HG02885 (cell line): ENCODE results near the gene MN1.

Source experiments
- ATAC-seq: cut with Tn5 transposase; IDR thresholded peaks from one replicate; pipeline ENCODE4 v1.9.1; 2021; ENCODE audit warnings: mild to moderate bottlenecking; ENCODE audit not compliant: unreplicated experiment, poor library complexity

The MN1 gene

GRCh38 chr22:27766679-27767078 is 34.9 kb downstream of the MN1 start:
- ATAC-seq, result no peak

DNA sequence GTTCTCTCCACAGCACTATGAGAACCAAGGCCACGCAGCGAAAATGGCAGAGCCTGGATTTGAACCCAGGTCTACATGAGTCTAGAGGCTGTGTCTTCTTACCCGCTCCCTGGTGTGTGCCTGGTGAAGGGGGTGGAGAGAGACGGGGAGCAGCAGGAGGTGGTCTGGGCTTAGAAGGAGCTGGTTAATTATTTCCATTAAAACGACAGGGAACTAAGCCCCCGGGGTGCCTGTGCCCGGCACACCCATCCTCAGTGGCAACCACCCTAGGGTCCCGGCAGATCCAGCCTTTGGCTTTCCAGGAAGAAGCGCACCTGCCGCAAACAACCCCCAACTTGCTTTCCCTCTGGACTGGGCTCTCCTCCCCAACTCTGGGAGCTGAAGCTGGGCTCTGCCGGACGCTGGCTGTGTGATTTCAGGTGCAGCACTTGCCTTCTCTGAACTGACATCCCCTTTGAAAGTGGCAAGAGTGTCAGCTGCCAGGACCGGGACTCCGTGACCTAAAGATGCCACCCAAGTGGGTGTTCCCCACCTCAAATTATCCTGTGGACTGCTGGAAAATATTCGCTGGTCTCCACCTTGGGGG is 35.8 kb downstream of the MN1 start:
- ATAC-seq, result no peak

DNA sequence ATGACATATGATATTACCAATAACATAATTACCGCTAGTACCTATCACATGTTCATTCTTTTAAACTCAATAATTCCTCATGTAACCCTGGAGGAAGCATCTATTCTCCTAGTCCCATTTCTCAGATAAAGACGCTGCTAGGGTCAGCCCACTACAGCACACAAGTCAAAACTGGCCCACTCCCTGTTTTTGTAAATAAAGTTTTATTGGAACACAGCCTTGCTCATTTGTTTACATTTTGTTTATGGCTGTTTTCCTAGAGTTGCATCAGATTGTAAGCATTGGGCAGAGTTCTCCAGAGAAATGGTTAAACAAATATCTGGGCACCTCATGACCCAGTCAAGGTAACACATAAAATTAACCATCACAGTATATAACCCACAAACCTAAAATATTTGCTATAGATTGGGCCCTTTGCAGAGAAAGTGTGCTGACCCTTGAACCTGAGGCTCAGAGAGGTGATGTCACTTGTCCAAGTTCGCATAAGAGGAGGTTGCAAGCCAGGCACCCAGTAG is 36.8 kb downstream of the MN1 start:
- ATAC-seq, result no peak

DNA sequence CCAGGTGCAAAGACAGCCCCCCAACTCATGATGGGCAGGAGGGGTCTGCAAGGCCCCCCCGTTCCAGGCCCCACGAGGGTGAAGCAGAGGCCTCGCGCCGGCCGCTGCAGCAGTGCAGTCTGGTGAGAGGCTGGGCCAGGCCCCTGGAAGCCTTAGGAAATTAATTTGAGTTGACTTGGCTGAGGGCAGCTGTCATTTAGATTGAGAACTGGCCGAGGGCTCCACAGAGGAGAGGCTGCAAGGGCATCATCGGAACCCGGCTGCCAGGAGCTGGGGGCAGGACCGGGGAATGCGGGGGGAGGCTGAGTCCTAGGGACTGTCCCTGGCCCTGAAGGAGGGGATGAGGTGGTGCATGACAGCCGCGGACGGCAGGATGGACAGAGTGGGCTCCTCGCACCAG is 39.9 kb downstream of the MN1 start:
- ATAC-seq, result no peak

DNA sequence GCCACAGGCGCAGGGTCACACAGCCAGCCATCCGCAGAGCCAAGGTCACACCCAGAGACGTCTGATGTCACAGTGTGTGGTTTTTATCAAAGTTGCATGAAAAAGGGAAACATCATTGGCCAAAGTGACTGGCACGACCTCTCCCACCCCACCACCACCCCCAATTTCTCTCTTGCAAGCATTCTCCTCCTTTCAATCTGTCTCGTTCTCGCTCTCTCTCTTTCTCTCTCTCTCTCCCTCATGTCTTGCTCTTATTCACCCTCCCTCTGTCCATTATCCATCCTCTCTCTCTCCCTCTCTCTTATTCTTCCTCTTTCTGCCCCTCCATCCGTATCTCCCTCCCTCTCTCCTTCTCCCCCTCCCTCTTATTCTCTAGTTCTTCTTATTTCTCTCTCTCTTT is 40.6 kb downstream of the MN1 start:
- ATAC-seq, result no peak

DNA sequence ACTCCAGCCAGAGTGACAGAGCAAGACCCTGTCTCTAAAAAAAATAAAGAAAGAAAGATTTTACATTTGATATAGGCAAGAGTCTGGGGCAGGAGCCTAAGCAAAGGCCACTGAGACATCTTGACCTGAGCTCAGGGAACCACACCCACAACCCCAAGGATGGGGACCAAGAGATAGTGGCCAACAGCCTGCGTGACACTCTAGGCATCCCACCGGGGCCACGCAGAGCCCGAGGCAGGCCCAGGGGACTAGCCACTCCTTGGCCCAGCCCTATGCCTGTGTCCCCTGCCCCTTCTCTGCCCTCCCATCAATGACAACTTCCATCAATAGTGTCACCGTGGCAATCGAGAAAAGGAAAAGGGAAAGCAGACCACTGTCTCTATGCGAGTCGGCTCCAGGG is 41.1 kb downstream of the MN1 start:
- no peak for ATAC-seq

- ATAC-seq, result no peak
Observed at GRCh38 chr22:27757928-27758525, 43.5 kb downstream of the MN1 start.

DNA sequence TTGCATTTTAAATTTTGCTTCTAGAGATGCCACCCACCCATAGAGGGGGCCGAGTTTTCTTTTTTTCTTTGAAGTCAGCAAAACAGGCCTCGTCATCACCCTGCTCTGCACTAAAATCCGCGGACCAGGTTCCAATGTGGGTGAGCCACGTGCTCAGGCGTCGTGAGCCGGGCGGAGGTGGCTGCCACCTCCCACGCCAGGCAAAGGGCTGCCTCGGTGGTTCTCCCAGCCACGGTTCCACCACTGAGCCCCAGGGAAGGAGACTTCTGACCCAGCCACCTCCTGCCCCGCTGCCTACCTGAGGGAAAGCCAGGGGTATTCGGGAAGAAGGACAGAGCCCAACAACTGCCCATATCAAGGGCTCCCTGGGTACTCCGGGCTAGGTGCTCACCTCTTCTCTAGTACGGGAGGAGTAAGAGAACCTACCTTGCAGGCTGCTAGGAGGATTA is 45.3 kb downstream of the MN1 start:
- no peak for ATAC-seq

- no peak for ATAC-seq
Observed at GRCh38 chr22:27755521-27756211, 45.9 kb downstream of the MN1 start.

DNA sequence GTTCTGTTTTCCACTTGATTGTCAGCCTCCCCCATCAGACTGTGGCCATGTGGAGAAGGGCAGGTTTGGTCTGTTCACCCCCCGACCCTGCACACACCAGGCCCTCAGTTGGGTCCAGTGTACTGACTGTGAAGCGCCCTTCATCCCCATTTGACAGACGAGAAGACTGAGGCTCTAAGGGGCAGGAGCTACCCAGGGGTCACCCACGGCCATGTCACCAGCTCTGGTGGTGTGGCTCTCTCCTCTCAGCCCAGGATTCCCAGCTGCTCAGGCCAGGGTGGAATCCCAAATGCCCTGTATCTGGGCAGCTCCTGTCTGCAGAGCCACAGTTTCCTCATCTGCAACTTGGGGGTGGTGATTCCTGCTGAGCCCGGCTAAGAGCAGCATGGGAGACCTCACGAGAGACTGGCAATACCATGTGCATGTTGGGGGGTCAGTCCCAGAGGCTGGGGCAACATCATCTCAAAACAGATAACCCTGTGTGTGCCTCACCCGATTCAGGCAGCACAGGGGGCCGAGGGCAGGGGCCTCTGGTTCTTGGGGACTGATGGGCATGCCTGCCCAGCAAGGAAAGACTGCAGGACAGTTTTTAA is 46.6 kb downstream of the MN1 start:
- ATAC-seq, result no peak

DNA sequence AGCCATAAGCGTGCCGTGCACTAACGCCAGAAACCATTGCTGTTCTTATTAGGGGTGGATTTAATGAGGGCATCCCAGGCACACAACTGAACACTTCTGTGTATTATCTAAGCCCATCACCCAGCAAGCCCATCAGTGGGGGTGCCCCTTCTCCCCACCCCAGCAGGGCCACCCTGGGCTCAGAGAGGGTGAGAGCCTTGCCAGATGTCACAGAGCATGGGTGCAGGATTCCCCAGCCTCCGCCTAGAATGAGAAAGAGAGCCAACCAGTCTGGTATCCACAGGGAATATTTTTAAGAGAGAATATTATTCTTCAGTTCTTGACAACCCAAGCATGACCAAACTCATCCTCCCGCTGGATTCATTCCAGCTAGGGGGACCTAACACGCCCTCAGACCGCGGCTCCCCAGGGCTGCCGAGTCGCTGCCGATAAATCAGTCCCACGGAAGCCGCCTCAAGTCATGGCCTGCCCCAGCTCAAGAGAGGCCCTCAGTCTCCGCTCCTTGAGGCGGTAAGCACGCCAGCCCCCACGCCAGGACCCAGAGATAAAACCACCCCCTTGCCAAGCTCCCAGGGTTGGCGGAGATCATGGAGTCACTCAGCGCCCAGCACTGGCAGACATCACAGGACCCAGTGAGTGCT is 47.2 kb downstream of the MN1 start:
- no peak for ATAC-seq

GRCh38 chr22:27752771-27753170 is 48.8 kb downstream of the MN1 start:
- no peak for ATAC-seq

DNA sequence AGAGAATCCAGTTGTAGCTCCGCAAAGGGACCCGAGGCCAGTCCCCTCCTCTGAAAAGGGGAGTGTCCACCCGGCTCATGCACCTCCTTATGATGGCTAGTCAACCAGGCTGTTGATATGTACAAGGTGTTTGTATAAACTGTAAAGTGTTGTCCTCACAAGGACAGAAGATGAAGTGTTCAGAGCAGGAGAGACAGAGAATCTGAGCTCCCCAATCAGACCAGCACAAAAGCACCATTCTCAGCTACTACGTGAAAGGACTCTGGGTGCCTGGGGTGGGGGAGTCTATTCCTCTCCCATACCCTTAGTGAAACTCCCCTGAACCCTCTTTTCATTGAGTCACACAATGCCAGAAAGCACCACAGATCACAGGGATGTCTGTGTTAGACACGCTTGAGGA is 49.4 kb downstream of the MN1 start:
- ATAC-seq, result no peak

DNA sequence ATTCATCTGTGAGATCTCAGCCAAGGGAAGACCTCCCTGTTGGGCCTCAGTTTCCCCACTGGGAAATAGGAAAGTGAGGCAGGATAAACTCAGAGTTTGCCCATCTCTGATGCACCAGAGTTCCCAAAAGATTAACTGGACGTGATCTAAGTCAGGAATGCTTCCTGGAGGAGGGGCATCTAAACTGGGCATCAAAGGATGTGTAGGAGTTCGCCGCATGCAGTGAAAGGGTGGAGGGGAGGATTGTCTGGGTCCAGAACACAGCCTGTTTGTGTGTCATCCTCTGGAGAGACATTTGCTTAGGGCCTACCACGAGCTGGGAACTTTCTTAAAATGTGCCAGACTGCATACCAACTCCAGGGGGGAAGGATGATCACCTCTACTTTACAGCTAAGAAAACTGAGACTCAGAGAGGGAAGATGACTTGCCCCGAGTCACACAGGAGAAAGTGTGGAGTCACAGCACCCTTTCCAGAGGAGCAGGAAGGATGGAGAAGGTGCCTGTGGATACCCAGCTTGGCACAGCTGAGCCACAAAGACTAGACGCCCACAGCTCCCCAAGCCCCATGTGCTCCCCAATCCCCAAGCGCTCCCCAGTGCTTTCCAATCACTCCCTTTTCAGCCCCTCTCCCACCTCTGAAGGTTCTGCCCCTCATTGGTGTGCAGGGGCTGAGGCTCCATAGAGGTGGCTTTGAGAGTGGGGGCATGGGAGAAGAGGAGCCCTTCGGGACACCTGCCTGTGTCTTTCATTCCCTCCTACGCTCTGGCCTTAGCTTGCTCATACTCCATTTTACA is 50.1 kb downstream of the MN1 start:
- no peak for ATAC-seq

DNA sequence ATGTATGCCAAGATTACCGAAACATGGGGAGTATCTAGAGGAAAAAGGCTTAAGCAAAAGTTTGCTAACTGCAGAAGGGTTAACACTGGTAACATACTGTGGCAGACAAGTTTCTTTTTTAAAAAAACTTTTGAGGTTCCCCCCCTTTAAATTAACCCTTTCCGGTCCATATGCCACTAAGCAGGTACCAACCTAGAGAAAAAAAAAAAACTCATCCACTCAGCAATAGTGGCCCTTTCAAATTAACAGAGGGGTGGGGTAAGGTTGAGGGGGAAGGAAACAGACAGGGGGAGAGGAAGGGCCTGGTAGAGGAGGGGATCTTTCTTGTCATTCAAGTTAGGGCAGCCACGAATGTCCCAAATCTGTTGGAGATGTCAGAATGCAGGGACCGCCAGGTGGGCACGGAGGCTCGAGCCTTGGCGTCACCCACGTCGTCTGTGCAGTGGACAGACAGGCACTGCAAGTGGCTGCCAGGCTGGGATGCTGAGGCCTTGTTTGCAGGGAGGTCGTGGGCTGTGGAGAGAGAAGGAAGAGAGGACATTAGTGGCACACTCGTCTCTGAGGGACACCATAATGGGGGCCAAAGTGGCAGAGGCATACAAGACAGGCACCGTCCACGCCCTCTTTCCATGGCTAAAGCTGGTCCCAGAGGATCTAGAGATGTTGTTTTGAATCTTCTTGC is 50.8 kb downstream of the MN1 start:
- no peak for ATAC-seq

DNA sequence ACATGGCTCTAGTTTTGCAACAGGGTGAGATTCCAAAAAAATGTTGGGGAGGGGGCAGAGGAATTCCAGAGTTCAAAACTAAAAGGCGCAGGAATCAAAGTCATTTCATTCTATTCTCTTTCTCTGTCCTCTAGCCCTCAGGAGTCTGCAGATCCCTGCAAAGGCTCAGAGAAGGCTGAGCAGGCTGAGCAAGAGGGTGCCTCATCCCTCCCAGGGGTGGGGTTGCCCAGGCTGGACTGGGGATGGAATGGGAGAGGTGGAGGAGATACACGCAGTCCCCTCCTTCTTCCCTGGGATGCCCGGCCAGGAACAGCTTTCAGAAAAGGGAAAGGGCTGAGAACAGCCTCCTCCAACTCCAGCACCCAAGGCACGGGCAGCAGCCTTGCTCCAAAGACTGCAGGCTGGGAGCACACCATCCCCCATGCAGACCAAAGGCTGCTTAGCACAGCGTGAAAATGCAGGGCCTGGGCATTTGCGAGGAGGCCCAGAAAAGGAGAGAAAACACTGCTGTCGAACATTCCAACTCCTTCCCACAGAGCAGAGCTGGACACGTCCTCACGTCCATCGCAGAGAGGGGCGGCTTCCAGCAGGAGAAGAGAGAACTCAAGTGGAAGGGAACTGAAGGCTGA is 51.8 kb downstream of the MN1 start:
- ATAC-seq, result no peak

GRCh38 chr22:27748751-27749191 is 52.8 kb downstream of the MN1 start:
- no peak for ATAC-seq

GRCh38 chr22:27748349-27748748 is 53.2 kb downstream of the MN1 start:
- ATAC-seq, result no peak
